Heart left ventricle (tissue), 16 donors: ENCODE data around the gene GLUL. TPM values are rescaled to one million over a fixed set of nuclear protein-coding genes. Genes with fewer than 3 reads are reported as not detected.

ENCODE experiments used
- ATAC-seq, 4 donors: fragments of 200-7000 bp; cut with Tn5 transposase; one replicate each; pipeline ENCODE4 v1.9.1; 2020 to 2022; ENCODE audit warnings: moderate library complexity in 4 of 4, mild to moderate bottlenecking in 3 of 4, moderate number of reproducible peaks in 1 of 4
- DNase-seq, 5 donors: peaks; one replicate each; pipeline ENCODE4 v3.0.0-alpha.2; 2020
- H3K27ac ChIP-seq, 12 donors: fragments of 200-600 bp; sonication (generic) in 4 of 12; one replicate each; pipeline versions ENCODE4 v1.5.0 to v1.8.0; 2016 to 2022; ENCODE audit warnings: mild to moderate bottlenecking in 2 of 12
- H3K27me3 ChIP-seq, 9 donors: fragments of 200-600 bp; sonication (generic) in 2 of 9; one replicate each; pipeline versions ENCODE4 v1.5.1 to v1.8.0; 2016 to 2022; ENCODE audit warnings: mild to moderate bottlenecking in 3 of 9
- H3K36me3 ChIP-seq, 9 donors: fragments of 200-600 bp; sonication (generic) in 2 of 9; one replicate each; pipeline versions ENCODE4 v1.5.0 to v1.8.0; 2018 to 2022; ENCODE audit warnings: mild to moderate bottlenecking in 2 of 9
- H3K4me1 ChIP-seq, 12 donors: fragments of 200-600 bp; sonication (generic) in 4 of 12; one replicate each; pipeline versions ENCODE4 v1.5.0 to v1.8.0; 2016 to 2022; ENCODE audit warnings: mild to moderate bottlenecking in 3 of 12
- H3K4me3 ChIP-seq, 12 donors: fragments of 200-600 bp; sonication (generic) in 4 of 12; one replicate each; pipeline versions ENCODE4 v1.5.0 to v1.8.0; 2017 to 2022; ENCODE audit warnings: mild to moderate bottlenecking in 9 of 12, moderate library complexity in 4 of 12
- H3K9me3 ChIP-seq, 12 donors: fragments of 200-600 bp; sonication (generic) in 4 of 12; one replicate each; pipeline versions ENCODE4 v1.5.0 to v1.8.0; 2016 to 2022; ENCODE audit warnings: mild to moderate bottlenecking in 1 of 12
- POLR2A ChIP-seq, 2 donors: fragments of 450-650 bp; IDR thresholded peaks; one replicate each; pipeline ENCODE4 v1.6.1; 2017; ENCODE audit warnings: antibody characterized with exemption in 2 of 2, mild to moderate bottlenecking in 2 of 2, moderate library complexity in 2 of 2
- WGBS, 4 donors: extraction: QIAGEN DNeasy Blood & Tissue Kit in 2 of 4; methylation state at CpG; one replicate each; pipeline versions ENCODE4 v1.1.5 to v1.1.7; 2013 to 2018; 5-methylcytosine and 5-hydroxymethylcytosine counted together
- intact Hi-C, 10 donors: fragments of 100-400 bp; cut with DNase I; formaldehyde crosslinking; loops; one replicate each; pipeline versions ENCODE4 v1.11.1 to v1.14.2; 2022
- polyA plus RNA-seq, 2 donors: library from polyadenylated mRNA; stranded (reverse); fragments of 200-250 nt; gene quantifications; one replicate each; pipeline ENCODE4 v1.2.3, GENCODE V29; 2013
- total RNA-seq, 9 donors: library from RNA; depleted of rRNA in 2 of 9; stranded (reverse); fragments of >200 nt in 2 of 9; fragmentation: NEBNext Ultra II Directional in 3 of 9; extraction: Animal tissue kit (Norgen Biotek cat#: 25700) in 3 of 9; gene quantifications; one replicate each; pipeline versions ENCODE4 v1.1.0 to v1.2.4, GENCODE V29; 2016 to 2023
- TF ChIP-seq, protein P1 (sequence below), 12 donors: fragments of 200-600 bp; sonication (generic) in 4 of 12; IDR thresholded peaks; one replicate each; pipeline versions ENCODE4 v1.5.0 to v1.8.0; 2018 to 2022; ENCODE audit warnings: antibody characterized with exemption in 12 of 12, mild to moderate bottlenecking in 5 of 12
- donor health status: ischemic (EF 13 %, LVEDD 7.1; RV severe dilation, severe dysfunction).
- donor health status: healthy with polysubstance abuse.
- donor health status: DM: no; HTN: yes; CAD: no.
- donor health status: DM: no; HTN: no; CAD: no.
- donor health status: ischemic (EF 25% LVEDD 6.9; RV normal size, moderate dysfunction).
- donor health status: ischemic (EF 25% LVEDD 5.7; RV mildly dilated, moderate dysfunction).
- donor health status: healthy.
- donor health status: DM: yes; HTN: yes; CAD: no.
- donor health status: ischemic (EF 35%, LVEDD 5.7; RV mildly dilated, moderate dysfunction).
- donor health status: nonischemic (EF 11% LVEDD 7.7; RV severe dilation, severe dysfunction).
- donor health status: DM: yes; HTN: yes; CAD: no.
- donor health status: PGD.
- donor health status: ischemic (EF 29% LVEDD 5.4; RV normal size, mild dysfunction).
- donor health status: nonischemic (EF 23%, LVEDD 6.1; RV moderate dilation, normal function).

The GLUL gene
- total and polyA plus RNA-seq, 11 donors = 92.6 to 1,145 (median 520) TPM

DNA sequence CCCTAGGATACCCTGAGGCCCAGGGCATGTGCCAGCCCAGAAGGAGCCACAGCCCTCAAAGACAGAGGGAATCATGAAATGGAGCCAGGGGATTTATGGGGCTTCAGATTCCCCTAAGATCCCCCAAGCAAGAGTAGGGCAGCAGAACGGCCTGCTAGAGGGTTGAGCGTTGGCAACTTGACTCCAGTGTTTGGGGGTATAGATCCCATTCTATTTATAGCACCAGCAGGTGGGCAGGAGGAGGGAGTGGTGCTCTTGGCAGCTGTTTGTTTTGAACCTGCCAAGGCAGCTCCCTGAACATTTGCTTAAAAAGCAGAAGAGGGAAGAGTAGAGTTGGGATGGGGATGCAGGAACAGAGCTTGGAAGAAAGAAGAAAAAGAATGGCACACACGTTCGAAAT is 33.7 kb downstream of the GLUL start:
- intact Hi-C loops = no loop called here
- TF ChIP-seq, protein P1, sequence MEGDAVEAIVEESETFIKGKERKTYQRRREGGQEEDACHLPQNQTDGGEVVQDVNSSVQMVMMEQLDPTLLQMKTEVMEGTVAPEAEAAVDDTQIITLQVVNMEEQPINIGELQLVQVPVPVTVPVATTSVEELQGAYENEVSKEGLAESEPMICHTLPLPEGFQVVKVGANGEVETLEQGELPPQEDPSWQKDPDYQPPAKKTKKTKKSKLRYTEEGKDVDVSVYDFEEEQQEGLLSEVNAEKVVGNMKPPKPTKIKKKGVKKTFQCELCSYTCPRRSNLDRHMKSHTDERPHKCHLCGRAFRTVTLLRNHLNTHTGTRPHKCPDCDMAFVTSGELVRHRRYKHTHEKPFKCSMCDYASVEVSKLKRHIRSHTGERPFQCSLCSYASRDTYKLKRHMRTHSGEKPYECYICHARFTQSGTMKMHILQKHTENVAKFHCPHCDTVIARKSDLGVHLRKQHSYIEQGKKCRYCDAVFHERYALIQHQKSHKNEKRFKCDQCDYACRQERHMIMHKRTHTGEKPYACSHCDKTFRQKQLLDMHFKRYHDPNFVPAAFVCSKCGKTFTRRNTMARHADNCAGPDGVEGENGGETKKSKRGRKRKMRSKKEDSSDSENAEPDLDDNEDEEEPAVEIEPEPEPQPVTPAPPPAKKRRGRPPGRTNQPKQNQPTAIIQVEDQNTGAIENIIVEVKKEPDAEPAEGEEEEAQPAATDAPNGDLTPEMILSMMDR (IDR thresholded peaks at IDR 0.05) = peak in 1 of 12 donors; percentile 13
- no peak for TF ChIP-seq POLR2A (IDR thresholded peaks at IDR 0.05)
- no peak overlapping the region for H3K4me3 ChIP-seq
- no peak for DNase-seq
- peaks cover 0 to 25% (median 0%) of the 10 kb centered on the region in 12 donors for H3K4me1 ChIP-seq
- no peaks in the 10 kb centered on the region for H3K36me3 ChIP-seq
- peak in 2 of 4 donors; percentile 9 to 21 for ATAC-seq
- H3K27ac ChIP-seq = peak overlapping the region in 3 of 12 donors; percentile 6 to 45 (median 9)
- H3K27me3 ChIP-seq = no peaks in the 10 kb centered on the region
- no peaks in the 10 kb centered on the region for H3K9me3 ChIP-seq
- WGBS, 4 donors = 63 to 73% (median 65%) methylated on average over 4 of the region's 4 CpGs

DNA sequence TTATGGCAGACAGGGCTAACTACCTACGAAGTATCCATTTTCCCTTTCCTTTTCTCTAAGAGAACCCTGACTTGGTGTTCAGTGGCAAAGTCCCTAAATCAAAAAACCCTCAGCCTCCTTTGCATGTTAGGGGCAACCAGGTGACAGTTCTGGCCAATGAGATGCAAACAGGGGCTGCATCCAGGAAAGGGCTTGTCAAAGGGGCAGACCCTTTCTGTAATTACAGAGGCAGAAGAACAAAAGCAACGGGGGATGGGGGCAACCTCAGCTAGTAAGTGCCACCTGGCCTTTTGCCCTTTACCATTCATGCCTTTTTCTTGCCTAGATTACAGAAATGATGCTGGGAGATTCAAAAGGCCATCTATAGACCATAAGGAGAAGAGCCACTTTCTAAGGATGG is 34.4 kb downstream of the GLUL start:
- Histone ChIP-seq H3K9me3 (no peaks in the 10 kb centered on the region), H3K36me3 (no peaks in the 10 kb centered on the region), H3K4me1 (peaks cover 0 to 20% (median 0%) of the 10 kb centered on the region in 12 donors), H3K4me3 (no peak overlapping the region), H3K27me3 (no peaks in the 10 kb centered on the region), H3K27ac (no peak overlapping the region)
- ATAC-seq = no peak
- 85 to 91% (median 89%) methylated on average over 2 of the region's 2 CpGs for WGBS, 4 donors
- TF ChIP-seq, protein P1 (IDR thresholded peaks at IDR 0.05) = no peak
- no peak for TF ChIP-seq POLR2A (IDR thresholded peaks at IDR 0.05)
- no peak for DNase-seq
- intact Hi-C loops = no loop called here

DNA sequence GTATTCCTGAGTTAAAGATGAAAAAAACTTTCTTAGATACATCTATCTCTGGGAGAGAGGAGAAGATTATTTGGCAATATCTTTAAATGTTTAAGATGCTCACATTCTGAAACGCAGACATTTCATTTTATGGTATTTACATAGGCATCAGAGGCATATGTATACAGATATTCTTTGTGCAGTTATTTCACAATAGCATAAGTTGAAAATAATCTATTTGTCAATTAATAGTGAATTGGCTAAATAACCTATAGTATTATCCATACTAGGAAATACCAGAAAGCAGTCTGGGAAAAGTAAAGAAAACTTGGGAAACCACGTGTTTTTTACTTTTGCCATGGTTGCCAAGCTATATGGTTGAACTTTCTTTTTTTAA is 35.9 kb downstream of the GLUL start:
- H3K27me3 ChIP-seq = no peaks in the 10 kb centered on the region
- TF ChIP-seq, protein P1 (IDR thresholded peaks at IDR 0.05) = no peak
- no peak for TF ChIP-seq POLR2A (IDR thresholded peaks at IDR 0.05)
- no peaks in the 10 kb centered on the region for H3K36me3 ChIP-seq
- no peak overlapping the region for H3K27ac ChIP-seq
- DNase-seq = no peak
- WGBS, 4 donors = 63 to 95% (median 90%) methylated on average over 2 of the region's 2 CpGs
- intact Hi-C loops = no loop called here
- H3K4me3 ChIP-seq = no peak overlapping the region
- peaks cover 0 to 26% (median 0%) of the 10 kb centered on the region in 12 donors for H3K4me1 ChIP-seq
- no peak for ATAC-seq
- no peaks in the 10 kb centered on the region for H3K9me3 ChIP-seq

DNA sequence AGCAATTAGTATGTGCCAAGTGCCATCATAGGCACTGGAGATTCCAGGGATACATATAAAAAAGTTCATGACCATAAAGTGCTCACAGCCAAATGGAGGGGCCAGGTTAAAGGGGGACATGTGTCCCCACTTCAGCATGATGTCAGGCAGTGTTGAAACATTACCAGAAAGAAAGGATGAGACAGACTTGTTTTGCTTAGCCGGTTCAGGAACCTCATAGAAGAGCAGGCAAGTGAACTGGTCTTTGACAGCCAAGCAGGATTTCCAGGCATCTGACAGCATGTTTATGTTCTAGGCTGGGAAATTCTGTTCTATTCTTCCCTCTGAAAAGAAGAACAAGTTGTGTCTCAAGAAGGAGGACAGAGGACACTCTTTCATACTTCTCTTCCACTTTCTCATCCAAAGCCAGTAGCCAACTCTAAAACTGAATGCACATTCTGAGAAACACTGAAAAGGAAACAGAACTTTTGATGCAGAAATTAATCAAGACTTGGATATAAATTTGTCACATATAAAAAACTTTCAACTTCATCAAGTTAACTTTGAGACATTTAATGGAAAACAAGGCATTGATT is 39.7 kb downstream of the GLUL start:
- intact Hi-C loops = no loop called here
- Histone ChIP-seq H3K4me1 (peaks cover 0 to 23% (median 2%) of the 10 kb centered on the region in 12 donors), H3K9me3 (no peaks in the 10 kb centered on the region), H3K27ac (peak overlapping the region in 2 of 12 donors; percentile 3 to 7), H3K4me3 (no peak overlapping the region), H3K27me3 (no peaks in the 10 kb centered on the region), H3K36me3 (no peaks in the 10 kb centered on the region)
- no peak for TF ChIP-seq POLR2A (IDR thresholded peaks at IDR 0.05)
- TF ChIP-seq, protein P1 (IDR thresholded peaks at IDR 0.05) = no peak
- WGBS, 4 donors = 53 to 84% (median 64%) methylated on average over 1 of the region's 1 CpG
- no peak for DNase-seq
- ATAC-seq = no peak
